ENCODE data around the gene NSMCE4A. TPM values are rescaled to one million over a fixed set of nuclear protein-coding genes. Genes with fewer than 3 reads are reported as not detected.
A peak's percentile ranks its signal among the peaks of the same experiment; 100 is the strongest.

The NSMCE4A gene
- total RNA-seq, 1 experiment from 2014 or later: 111 TPM

GRCh38 chr10:121956111-121957061 is 18.6 kb downstream of the NSMCE4A start:
- TF ChIP-seq, protein P1, sequence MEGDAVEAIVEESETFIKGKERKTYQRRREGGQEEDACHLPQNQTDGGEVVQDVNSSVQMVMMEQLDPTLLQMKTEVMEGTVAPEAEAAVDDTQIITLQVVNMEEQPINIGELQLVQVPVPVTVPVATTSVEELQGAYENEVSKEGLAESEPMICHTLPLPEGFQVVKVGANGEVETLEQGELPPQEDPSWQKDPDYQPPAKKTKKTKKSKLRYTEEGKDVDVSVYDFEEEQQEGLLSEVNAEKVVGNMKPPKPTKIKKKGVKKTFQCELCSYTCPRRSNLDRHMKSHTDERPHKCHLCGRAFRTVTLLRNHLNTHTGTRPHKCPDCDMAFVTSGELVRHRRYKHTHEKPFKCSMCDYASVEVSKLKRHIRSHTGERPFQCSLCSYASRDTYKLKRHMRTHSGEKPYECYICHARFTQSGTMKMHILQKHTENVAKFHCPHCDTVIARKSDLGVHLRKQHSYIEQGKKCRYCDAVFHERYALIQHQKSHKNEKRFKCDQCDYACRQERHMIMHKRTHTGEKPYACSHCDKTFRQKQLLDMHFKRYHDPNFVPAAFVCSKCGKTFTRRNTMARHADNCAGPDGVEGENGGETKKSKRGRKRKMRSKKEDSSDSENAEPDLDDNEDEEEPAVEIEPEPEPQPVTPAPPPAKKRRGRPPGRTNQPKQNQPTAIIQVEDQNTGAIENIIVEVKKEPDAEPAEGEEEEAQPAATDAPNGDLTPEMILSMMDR (IDR thresholded peaks at IDR 0.05; ENCODE audit: insufficient read depth in 1 of 2, low read depth in 1 of 2, low read length in 1 of 2, severe bottlenecking in 1 of 2, unreplicated experiment in 1 of 2): no peak
- no peak overlapping the region for H3K4me3 ChIP-seq (ENCODE audit: low read depth, low read length)
- Mint-ChIP-seq H3K9me3 (ENCODE audit: unreplicated experiment) (no peaks in the 10 kb centered on the region), H3K4me1 (ENCODE audit: low read depth, unreplicated experiment) (no peaks in the 10 kb centered on the region), H3K4me3 (ENCODE audit: unreplicated experiment) (no peak overlapping the region), H3K27me3 (ENCODE audit: insufficient read depth, unreplicated experiment) (no peaks in the 10 kb centered on the region), H3K36me3 (ENCODE audit: insufficient read depth, unreplicated experiment) (peaks cover 57% of the 10 kb centered on the region), H3K27ac (ENCODE audit: unreplicated experiment) (no peak overlapping the region)
- no peaks in the 10 kb centered on the region for H3K9me3 ChIP-seq
- POLR2A ChIA-PET: no interaction called here
- intact Hi-C loops (cut with micrococcal nuclease; ENCODE audit: unreplicated experiment): no loop called here
- no peak for DNase-seq
- no peaks in the 10 kb centered on the region for H3K27me3 ChIP-seq (replicated peaks; ENCODE audit: control insufficient read depth, insufficient read depth, low read length)
- BruUV-seq (replicated peaks): no TSS peak
- H3K36me3 ChIP-seq (ENCODE audit: control insufficient read depth, insufficient read depth, low read length): peaks cover 3% of the 10 kb centered on the region; the same call in 1 of the 2 replicates
- peaks cover 5% of the 10 kb centered on the region; the same call in 1 of the 2 replicates for H3K4me1 ChIP-seq
- CTCF ChIA-PET: no interaction called here

DNA sequence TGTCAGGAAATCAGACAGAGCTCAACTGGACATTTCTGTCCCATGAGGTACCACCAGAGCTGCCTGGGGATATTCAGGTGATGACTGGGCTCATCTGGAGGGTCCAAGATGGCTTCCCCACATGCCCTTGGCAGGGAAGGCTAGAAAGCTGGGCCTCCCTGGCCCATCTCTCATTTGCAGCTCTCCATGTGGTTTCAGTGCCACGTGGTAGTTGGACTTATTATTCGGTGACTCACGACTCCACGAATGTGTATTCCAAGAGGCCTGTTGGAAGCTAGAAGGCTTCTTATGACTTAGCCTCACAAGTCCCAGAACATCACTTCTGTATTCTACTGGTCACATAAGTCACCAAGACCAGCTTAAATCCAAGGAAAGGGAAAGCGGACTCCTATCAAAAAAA is 22.8 kb downstream of the NSMCE4A start:
- H3K27ac Mint-ChIP-seq (ENCODE audit: unreplicated experiment): no peak overlapping the region
- H3K36me3 Mint-ChIP-seq (ENCODE audit: insufficient read depth, unreplicated experiment): peaks cover 25% of the 10 kb centered on the region
- no peaks in the 10 kb centered on the region for H3K27me3 ChIP-seq (replicated peaks; ENCODE audit: control insufficient read depth, insufficient read depth, low read length)
- no peaks in the 10 kb centered on the region for H3K27me3 Mint-ChIP-seq (ENCODE audit: insufficient read depth, unreplicated experiment)
- no peaks in the 10 kb centered on the region for H3K9me3 Mint-ChIP-seq (ENCODE audit: unreplicated experiment)
- POLR2A ChIA-PET: no interaction called here
- CTCF ChIA-PET: interaction anchor here (0.6 to 1.1 kb wide), 2 partner anchors 17 to 51 kb away, joined by 3 to 4 read pairs; no protein-coding TSS in a partner anchor
- H3K36me3 ChIP-seq (ENCODE audit: control insufficient read depth, insufficient read depth, low read length): no peaks in the 10 kb centered on the region; the same call in 1 of the 2 replicates
- H3K4me3 Mint-ChIP-seq (ENCODE audit: unreplicated experiment): no peak overlapping the region
- no TSS peak for BruUV-seq (replicated peaks)
- no peak for DNase-seq
- TF ChIP-seq, protein P1 (IDR thresholded peaks at IDR 0.05; ENCODE audit: insufficient read depth in 1 of 2, low read depth in 1 of 2, low read length in 1 of 2, severe bottlenecking in 1 of 2, unreplicated experiment in 1 of 2): no peak
- no peaks in the 10 kb centered on the region for H3K9me3 ChIP-seq
- intact Hi-C loops (cut with micrococcal nuclease; ENCODE audit: unreplicated experiment): no loop called here
- H3K4me3 ChIP-seq (ENCODE audit: low read depth, low read length): no peak overlapping the region
- peaks cover 23% of the 10 kb centered on the region for H3K4me1 Mint-ChIP-seq (ENCODE audit: low read depth, unreplicated experiment)
- H3K4me1 ChIP-seq: peaks cover 27% of the 10 kb centered on the region

DNA sequence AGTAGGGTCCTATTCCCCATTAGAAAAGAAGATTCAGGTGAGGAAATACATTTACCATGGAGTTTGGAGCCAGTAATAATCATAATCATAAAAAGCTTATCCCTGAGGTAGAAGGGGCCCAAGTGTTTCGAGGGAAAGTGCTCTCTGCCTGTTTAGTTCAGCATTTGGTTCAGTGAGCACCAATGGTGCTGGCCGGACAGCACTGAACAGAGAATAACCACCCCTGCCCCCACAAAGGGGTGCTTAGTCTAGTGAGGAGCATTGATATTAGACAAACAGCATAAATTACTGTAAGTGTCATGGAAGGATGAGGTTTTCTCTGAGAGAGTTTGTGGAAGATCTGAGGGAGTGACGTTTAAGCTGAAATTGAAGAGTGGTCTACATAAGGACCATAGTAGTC is 25.6 kb downstream of the NSMCE4A start:
- ChIA-PET CTCF (interaction anchor here (0.6 kb wide), 1 partner anchor 129 kb away, joined by 6 read pairs; no protein-coding TSS in a partner anchor), POLR2A (no interaction called here)
- Mint-ChIP-seq H3K36me3 (ENCODE audit: insufficient read depth, unreplicated experiment) (peaks cover 6% of the 10 kb centered on the region), H3K4me3 (ENCODE audit: unreplicated experiment) (no peak overlapping the region), H3K9me3 (ENCODE audit: unreplicated experiment) (no peaks in the 10 kb centered on the region), H3K27me3 (ENCODE audit: insufficient read depth, unreplicated experiment) (no peaks in the 10 kb centered on the region), H3K4me1 (ENCODE audit: low read depth, unreplicated experiment) (peaks cover 23% of the 10 kb centered on the region), H3K27ac (ENCODE audit: unreplicated experiment) (peak overlapping the region; percentile 81)
- peaks cover 27% of the 10 kb centered on the region for H3K4me1 ChIP-seq
- no peaks in the 10 kb centered on the region for H3K27me3 ChIP-seq (replicated peaks; ENCODE audit: control insufficient read depth, insufficient read depth, low read length)
- no TSS peak for BruUV-seq (replicated peaks)
- no peaks in the 10 kb centered on the region for H3K9me3 ChIP-seq
- no peak for DNase-seq
- no peaks in the 10 kb centered on the region for H3K36me3 ChIP-seq (ENCODE audit: control insufficient read depth, insufficient read depth, low read length)
- no peak overlapping the region for H3K4me3 ChIP-seq (ENCODE audit: low read depth, low read length)
- TF ChIP-seq, protein P1 (IDR thresholded peaks at IDR 0.05; ENCODE audit: insufficient read depth in 1 of 2, low read depth in 1 of 2, low read length in 1 of 2, severe bottlenecking in 1 of 2, unreplicated experiment in 1 of 2): no peak
- intact Hi-C loops (cut with micrococcal nuclease; ENCODE audit: unreplicated experiment): loop anchor here (2.0 kb wide), 1 partner anchor 21 kb away; the partner anchor contains the start of gene ATE1
